K562 (cell line): ENCODE data around the gene ADGRB3.

Experiments used
- ZBED1 ChIP-seq: IDR thresholded peaks from 2 replicates; pipeline ENCODE4 v1.6.1; 2014
- ZNF24 ChIP-seq: fragments of 450-650 bp; IDR thresholded peaks from 2 replicates; pipeline ENCODE4 v1.6.1; 2016
- ZNF263 ChIP-seq: sonication (generic); formaldehyde crosslinking; IDR thresholded peaks from 2 replicates; pipeline ENCODE4 v1.8.0; 2022; ENCODE audit warnings: mild to moderate bottlenecking, missing genetic modification reagents, borderline replicate concordance

- TF ChIP-seq ZBED1 (no peak), ZNF24 (no peak), ZNF263 (no peak)
These were observed 511.3 kb downstream of the ADGRB3 start for GRCh38 chr6:69146385-69146784.
